Activated CD4-positive, CD25-positive, alpha-beta regulatory T cell treated with anti-CD3 and anti-CD28 coated beads, Interleukin-2, amount 50 U/mL, for 24 hours (primary cell): ENCODE measurements around the gene SBF1.
"Not testable (repeated sequence)": the region's sequence is repeated elsewhere in the genome, so short reads cannot be mapped to it uniquely, and the experiment has no call there.

Experiments
- ATAC-seq, 2 donors: fragments of 150-1000 bp; cut with Tn5 transposase; one replicate each; pipeline ENCODE4 v1.10.0; 2021; ENCODE audit warnings: mild to moderate bottlenecking in 1 of 2, moderate library complexity in 1 of 2

Gene SBF1, protein sequence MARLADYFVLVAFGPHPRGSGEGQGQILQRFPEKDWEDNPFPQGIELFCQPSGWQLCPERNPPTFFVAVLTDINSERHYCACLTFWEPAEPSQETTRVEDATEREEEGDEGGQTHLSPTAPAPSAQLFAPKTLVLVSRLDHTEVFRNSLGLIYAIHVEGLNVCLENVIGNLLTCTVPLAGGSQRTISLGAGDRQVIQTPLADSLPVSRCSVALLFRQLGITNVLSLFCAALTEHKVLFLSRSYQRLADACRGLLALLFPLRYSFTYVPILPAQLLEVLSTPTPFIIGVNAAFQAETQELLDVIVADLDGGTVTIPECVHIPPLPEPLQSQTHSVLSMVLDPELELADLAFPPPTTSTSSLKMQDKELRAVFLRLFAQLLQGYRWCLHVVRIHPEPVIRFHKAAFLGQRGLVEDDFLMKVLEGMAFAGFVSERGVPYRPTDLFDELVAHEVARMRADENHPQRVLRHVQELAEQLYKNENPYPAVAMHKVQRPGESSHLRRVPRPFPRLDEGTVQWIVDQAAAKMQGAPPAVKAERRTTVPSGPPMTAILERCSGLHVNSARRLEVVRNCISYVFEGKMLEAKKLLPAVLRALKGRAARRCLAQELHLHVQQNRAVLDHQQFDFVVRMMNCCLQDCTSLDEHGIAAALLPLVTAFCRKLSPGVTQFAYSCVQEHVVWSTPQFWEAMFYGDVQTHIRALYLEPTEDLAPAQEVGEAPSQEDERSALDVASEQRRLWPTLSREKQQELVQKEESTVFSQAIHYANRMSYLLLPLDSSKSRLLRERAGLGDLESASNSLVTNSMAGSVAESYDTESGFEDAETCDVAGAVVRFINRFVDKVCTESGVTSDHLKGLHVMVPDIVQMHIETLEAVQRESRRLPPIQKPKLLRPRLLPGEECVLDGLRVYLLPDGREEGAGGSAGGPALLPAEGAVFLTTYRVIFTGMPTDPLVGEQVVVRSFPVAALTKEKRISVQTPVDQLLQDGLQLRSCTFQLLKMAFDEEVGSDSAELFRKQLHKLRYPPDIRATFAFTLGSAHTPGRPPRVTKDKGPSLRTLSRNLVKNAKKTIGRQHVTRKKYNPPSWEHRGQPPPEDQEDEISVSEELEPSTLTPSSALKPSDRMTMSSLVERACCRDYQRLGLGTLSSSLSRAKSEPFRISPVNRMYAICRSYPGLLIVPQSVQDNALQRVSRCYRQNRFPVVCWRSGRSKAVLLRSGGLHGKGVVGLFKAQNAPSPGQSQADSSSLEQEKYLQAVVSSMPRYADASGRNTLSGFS (N-terminal part only)

DNA sequence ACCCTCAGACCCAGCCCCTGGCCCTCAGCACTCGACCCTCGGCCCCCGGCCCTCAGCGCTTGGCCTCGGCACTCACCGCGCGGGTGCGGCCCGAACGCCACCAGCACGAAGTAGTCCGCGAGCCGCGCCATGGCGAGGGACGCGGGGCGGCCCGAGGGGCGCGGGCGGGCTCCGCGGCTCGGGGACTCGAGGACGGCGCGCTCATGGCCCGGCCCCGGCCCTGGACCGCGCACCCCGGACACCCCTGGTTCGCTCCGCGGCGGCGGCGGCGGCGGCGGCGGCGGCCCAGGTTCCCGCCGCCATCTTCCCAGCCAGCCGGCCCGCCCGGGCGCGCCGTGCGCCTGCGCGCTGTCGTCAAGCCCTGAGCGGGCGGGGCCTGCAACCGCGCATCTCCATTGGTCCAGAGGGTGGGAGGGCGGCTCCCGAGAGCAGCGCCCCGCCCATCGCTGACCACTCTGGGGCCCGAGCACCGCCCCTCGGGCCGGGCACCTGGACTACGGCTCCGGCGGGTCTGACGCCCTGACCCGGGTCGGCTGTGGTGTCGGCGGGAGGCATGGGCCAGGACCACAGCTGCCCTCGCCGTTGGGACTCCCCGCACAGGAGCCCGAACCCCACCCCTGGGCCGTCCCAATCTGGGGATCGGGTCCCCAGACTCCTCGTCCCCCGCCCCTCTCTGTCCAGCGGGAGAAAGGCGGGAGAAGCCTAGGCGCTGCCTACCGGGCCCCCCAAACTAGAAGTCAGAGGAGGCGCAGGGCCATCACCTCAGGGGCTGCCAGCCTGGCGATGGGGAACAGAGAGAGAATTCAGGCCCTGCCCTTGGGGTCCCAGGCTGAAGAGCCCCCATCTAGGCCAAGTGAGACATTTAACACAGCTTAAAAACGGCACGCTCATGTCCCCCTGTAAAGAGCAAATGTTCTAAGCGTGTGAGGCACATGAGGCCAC is at the start of gene SBF1:
TSS of gene SBF1 (minus strand) at position 326 of the 942 bp plus-strand sequence. CDS start at position 131, 195 bp downstream.
- ATAC-seq = peak; percentile 74 to 76

DNA sequence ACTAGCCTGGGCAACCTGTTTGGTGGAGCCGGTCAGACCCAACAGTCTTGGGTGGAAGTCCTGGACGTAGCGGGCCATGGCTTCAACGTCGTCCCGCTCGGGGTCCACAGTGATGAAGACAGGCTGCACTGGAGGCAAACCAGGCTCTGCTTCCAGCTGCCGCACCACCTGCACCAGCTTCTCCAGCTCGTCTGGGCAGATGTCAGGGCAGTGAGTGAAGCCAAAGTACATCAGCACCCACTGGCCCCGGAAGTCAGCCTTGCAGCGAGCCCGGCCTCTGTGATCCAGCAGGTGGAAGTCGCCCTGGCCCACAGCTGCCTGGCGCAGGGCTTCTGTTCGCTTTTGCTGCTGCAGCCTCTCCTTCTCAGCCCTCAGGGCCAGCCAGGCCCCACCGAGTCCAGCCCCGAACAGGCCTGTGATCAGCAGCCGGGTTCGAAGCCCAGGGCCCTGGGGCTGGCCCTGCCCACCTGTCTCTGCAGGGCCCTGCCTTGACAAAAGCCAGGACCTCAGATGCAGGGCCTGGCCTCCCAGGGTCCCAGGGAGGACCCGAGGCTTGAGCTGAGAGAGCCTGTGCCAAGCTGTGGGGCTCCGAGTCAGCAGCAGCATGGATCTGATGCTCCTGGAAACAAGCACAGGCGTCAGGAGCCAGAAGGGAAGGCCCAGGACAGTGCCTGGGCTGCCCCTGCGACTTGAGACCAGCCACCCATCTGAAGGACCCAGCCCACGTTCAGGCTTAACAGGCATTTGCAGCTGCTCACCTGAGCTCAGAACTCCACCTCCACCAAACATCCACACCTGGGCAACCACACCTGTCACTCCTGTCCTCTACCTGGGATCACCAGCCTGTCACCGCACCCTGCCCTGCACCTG is 49.2 kb upstream of the SBF1 start:
- no peak for ATAC-seq

- ATAC-seq = no peak
These were observed 48.6 kb upstream of the SBF1 start for GRCh38 chr22:50523458-50523805.

DNA sequence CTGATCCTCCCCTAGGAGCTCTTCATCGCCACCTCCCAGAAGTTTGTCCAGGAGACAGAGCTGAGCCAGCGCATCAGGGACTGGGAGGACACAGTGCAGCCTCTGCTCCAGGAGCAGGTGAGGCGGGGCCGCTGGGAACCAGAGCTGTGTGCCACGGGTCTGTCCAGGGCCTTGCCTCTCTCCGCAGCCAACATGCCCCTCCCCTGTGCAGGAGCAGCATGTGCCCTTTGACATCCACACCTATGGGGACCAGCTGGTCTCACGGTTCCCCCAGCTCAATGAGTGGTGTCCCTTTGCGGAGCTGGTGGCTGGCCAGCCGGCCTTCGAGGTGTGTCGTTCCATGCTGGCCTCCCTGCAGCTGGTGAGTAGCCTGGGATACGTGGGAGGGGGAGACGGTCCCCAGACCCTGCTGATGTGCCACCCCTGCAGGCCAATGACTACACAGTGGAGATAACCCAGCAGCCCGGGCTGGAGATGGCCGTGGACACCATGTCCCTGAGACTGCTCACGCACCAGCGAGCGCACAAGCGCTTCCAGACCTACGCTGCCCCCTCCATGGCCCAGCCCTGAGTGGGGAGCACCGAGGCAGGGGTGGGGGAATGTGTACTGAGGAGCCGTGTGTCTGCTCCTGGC is 48.1 kb upstream of the SBF1 start:
- ATAC-seq = no peak

GRCh38 chr22:50522208-50522805 is 47.5 kb upstream of the SBF1 start:
- ATAC-seq = no peak

- ATAC-seq = no peak
These were observed 46.9 kb upstream of the SBF1 start for GRCh38 chr22:50521710-50522109.

DNA sequence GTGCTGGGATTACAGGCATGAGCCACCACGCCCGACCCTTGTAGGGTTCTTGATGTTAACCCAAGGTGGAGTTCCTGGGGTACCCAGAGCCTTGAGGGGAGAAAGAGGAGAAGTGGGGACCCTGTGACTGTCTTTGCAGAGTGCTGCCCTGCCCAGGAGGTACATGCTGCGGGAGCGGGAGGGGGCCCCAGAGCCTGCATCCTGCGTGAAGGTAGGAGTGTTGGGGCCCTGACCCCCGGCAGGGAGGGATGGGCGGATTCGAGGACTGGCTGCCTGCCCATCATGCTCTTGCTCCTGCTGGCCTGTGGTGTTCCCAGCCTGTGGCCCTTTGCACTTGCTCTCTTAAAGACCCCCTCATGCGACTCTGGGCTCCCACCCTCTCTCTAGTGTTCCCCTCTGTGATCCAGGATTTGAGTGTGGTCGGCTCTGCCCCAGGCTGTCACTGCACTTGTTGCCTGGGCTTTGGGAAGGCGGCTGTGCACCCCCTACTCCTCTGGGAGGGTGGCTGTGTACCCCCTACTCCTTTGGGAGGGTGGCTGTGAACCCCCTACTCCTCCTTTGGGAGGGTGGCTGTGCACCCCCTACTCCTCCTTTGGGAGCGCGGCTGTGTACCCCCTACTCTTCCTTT is 46.1 kb upstream of the SBF1 start:
- no peak for ATAC-seq

DNA sequence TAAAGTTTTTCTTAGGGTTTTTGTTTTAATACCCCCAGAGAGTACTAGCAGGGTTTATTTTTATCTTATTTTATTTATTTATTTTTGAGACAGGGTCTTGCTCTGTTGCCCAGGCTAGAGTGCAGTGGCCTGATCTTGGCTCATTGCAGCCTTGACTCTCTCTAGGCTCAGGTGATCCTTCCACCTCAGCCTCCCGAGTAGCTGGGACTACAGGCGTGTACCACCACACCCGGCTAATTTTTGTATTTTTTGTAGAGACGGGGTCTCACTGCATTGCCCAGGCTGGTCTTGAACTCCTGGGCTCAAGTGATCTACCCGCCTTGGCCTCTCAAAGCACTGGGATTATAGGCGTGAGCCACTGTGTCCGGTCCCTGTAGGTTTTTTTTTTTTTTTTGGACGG is 45.3 kb upstream of the SBF1 start:
- ATAC-seq = not testable (repeated sequence)

DNA sequence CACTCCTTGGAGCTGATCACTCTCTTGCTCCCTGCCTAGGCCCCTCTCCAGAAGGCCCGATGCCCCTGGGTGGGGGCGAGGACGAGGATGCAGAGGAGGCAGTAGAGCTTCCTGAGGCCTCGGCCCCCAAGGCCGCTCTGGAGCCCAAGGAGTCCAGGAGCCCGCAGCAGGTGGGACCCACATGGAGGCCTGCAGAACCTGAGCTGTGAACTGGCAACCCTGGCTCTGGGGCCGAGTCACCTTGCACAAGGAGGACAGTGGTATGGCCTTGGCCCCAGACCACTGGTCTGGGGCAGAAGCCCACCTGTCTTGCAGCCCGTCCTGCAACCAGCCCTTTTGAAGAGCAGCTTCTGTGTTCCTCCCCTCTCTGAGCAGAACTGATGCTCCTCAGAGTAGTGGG is 44.3 kb upstream of the SBF1 start:
- no peak for ATAC-seq

DNA sequence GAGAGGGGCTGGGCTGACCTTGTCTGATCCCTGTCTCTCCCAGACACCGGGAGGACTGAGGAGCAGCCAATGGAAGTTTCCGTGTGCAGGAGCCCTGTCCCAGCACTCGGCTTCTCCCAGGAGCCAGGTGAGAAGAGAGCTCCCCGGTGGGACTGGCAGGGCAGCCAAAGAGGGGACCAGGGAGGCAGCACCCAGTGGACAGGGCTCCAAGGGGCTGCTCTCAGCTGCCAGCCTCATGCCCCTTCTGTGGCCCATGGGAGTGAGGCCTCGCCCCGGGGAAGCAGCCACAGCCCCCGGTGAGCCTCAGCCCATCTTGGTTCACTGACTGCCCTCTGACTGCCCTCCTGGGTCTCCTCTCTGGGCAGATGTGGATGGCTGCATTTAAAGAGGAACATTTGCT is 43.8 kb upstream of the SBF1 start:
- ATAC-seq = no peak

GRCh38 chr22:50517495-50518260 is 42.8 kb upstream of the SBF1 start:
- no peak for ATAC-seq

DNA sequence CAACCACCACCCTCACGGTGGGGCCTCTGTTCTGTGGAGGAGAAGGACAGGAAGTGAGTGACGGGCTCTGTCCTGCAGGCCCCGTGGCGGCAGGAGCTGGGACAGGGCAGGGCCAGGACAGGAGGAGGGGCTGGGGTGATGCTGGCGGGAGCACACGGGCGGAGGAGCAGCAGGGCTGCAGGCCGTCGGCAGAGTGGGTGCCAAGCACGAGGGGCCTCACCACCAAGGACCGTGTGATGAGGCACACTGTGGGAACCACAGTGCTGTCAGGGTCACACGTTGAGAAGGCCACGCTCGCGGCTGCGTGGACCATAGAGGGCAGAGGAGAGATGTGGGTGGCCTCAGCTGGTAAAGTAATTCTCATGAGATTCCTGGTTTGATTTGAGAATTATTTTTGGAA is 42.1 kb upstream of the SBF1 start:
- no peak for ATAC-seq

GRCh38 chr22:50516068-50516467 is 41.2 kb upstream of the SBF1 start:
- no peak for ATAC-seq

DNA sequence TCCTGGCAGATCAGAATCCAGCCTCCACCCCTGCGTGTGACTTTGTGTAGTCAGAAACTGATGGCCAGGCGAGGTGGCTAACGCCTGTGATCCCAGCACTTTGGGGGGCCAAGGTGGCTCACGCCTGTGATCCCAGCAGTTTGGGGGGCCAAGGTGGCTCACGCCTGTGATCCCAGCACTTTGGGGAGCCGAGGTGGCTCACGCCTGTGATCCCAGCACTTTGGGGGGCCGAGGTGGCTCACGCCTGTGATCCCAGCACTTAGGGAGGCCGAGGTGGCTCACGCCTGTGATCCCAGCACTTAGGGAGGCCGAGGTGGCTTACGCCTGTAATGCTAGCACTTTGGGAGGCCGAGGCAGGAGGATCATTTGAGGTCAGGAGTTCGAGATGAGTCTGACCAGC is 38.3 kb upstream of the SBF1 start:
- no peak for ATAC-seq

- ATAC-seq = no peak
These were observed 34.1 kb upstream of the SBF1 start for GRCh38 chr22:50508897-50509296.

DNA sequence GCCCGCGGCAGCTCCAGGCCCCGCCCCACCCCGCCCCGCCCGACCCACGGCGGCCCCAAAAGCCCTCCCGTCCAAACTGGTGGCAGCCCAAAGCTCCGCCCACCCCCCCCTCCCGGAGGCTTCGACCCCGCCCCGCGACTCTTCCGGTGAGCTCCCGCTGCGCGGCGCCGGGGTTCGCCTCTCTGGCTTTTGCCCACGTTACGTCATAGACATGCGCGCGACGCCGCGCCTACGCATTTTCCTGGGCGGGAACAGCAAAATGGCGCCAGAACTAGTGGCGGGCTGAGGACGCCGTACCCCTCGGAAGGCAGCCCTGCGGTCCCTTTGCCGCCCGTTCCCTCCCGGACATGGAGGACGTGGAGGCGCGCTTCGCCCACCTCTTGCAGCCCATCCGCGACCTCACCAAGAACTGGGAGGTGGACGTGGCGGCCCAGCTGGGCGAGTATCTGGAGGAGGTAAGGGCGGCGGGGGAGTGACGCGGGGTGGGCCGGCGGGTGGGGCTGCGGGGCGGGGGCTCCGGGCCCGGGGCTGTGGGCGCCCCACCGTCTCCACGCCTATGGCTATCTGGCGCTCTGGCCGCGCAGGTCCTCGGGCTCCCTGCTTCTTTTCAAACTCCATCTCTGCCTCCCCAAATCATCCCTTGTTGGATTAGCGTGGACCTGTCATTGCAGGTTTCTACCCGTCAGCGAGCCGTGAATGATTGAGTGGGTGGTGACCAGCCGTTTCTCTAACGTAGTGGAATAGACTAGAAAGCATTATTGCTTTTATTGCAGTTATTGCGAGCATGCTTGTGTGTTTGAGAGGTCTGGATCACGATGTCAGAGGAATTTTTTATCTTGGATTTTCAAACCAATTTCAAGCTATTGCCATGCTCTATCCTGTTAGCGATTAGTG is 33.4 kb upstream of the SBF1 start, which contains the start of gene NCAPH2:
TSS of gene NCAPH2 (plus strand) at position 234 of the 894 bp plus-strand sequence. CDS start at position 348, 114 bp downstream.
- peak; percentile 67 to 79 for ATAC-seq

GRCh38 chr22:50507421-50507990 is 32.7 kb upstream of the SBF1 start, which contains the start of gene LMF2:
LMF2 (minus strand) TSS chr22:50507702; CDS start chr22:50507675, 27 bp downstream.
- peak; percentile 78 to 80 for ATAC-seq
